Neural cell (in vitro differentiated cells): Measurements from ENCODE around the gene CYREN. TPM values are rescaled to one million over a fixed set of nuclear protein-coding genes. Genes with fewer than 3 reads are reported as not detected.

ENCODE experiments used
- H2AFZ ChIP-seq: fragments of 200-600, 300-800 bp; sonication (generic), shearing (Covaris generic); 2 replicates; pipeline ENCODE4 v1.6.0; 2014; ENCODE audit warnings: low read depth, mild to moderate bottlenecking, antibody characterized with exemption, low read length, moderate library complexity
- H3F3A ChIP-seq: fragments of 200-600 bp; shearing (Covaris generic); 2 replicates; pipeline ENCODE4 v1.6.1; 2016; ENCODE audit warnings: mild to moderate bottlenecking, moderate library complexity, mixed read lengths, antibody characterized with exemption, low read length; ENCODE audit not compliant: insufficient read depth, poor library complexity, severe bottlenecking
- H3K27ac ChIP-seq: fragments of 200-600, 300-800 bp; sonication (generic), shearing (Covaris generic); 2 replicates; pipeline ENCODE4 v1.5.1; 2014; ENCODE audit warnings: mild to moderate bottlenecking, low read length, moderate library complexity
- H3K27me3 ChIP-seq: fragments of 300-800, 200-600 bp; sonication (generic), shearing (Covaris generic); 2 replicates; pipeline ENCODE4 v1.6.0; 2014; ENCODE audit warnings: mild to moderate bottlenecking, low read depth, low read length, moderate library complexity; ENCODE audit not compliant: insufficient read depth
- H3K36me3 ChIP-seq: fragments of 300-800, 200-600 bp; sonication (generic), shearing (Covaris generic); 2 replicates; pipeline ENCODE4 v1.5.1; 2014; ENCODE audit warnings: mild to moderate bottlenecking, antibody characterized with exemption, low read length, moderate library complexity; ENCODE audit not compliant: insufficient read depth
- H3K4me2 ChIP-seq: fragments of 300-800, 200-600 bp; sonication (generic), shearing (Covaris generic); 2 replicates; pipeline ENCODE4 v1.6.0; 2014; ENCODE audit warnings: mild to moderate bottlenecking, low read length
- H3K4me3 ChIP-seq: fragments of 300-800, 200-600 bp; sonication (generic), shearing (Covaris generic); 2 replicates; pipeline ENCODE4 v1.5.1; 2014; ENCODE audit warnings: mild to moderate bottlenecking, low read length, moderate library complexity
- H3K79me2 ChIP-seq: fragments of 200-600 bp; shearing (Covaris generic); replicated peaks from 2 replicates; pipeline ENCODE4 v1.6.0; 2014; ENCODE audit warnings: mild to moderate bottlenecking, low read length, moderate library complexity; ENCODE audit not compliant: insufficient read depth
- H3K9ac ChIP-seq: fragments of 300-800, 200-600 bp; sonication (generic), shearing (Covaris generic); 2 replicates; pipeline ENCODE4 v1.6.1; 2016; ENCODE audit warnings: mild to moderate bottlenecking, low read length, mixed read lengths
- H3K9me2 ChIP-seq: fragments of 200-600 bp; shearing (Covaris generic); 2 replicates; pipeline ENCODE4 v1.6.1; 2016; ENCODE audit warnings: mild to moderate bottlenecking, low read length, mixed read lengths; ENCODE audit not compliant: insufficient read depth
- H3K9me3 ChIP-seq: fragments of 200-600, 300-800 bp; sonication (generic), shearing (Covaris generic); 2 replicates; pipeline ENCODE4 v1.6.1; 2016; ENCODE audit warnings: mild to moderate bottlenecking, mixed run types, low read length, moderate library complexity, mixed read lengths
- H4K20me1 ChIP-seq: fragments of 200-600 bp; shearing (Covaris generic); 2 replicates; pipeline ENCODE4 v1.6.1; 2016; ENCODE audit warnings: mild to moderate bottlenecking, mixed run types; ENCODE audit not compliant: insufficient read depth
- CTCF ChIP-seq: fragments of 450-650 bp; IDR thresholded peaks from 2 replicates; pipeline ENCODE4 v1.5.1; 2014; ENCODE audit warnings: antibody characterized with exemption, mild to moderate bottlenecking, moderate library complexity; ENCODE audit not compliant: poor library complexity, severe bottlenecking
- EP300 ChIP-seq: fragments of 450-650 bp; conservative IDR thresholded peaks from 2 replicates; pipeline ENCODE4 v1.6.1; 2014; ENCODE audit warnings: antibody characterized with exemption, mild to moderate bottlenecking, moderate library complexity; ENCODE audit not compliant: poor library complexity, severe bottlenecking
- EZH2 ChIP-seq: fragments of 200-600, 300-800 bp; shearing (Covaris generic), sonication (generic); IDR thresholded peaks from 2 replicates; pipeline ENCODE4 v1.6.1; 2014; ENCODE audit warnings: antibody characterized with exemption, low read length, borderline replicate concordance, mild to moderate bottlenecking; ENCODE audit not compliant: insufficient read depth, poor library complexity, severe bottlenecking
- MXI1 ChIP-seq: fragments of 450-650 bp; conservative IDR thresholded peaks from 2 replicates; pipeline ENCODE4 v1.6.1; 2014; ENCODE audit warnings: antibody characterized with exemption, mild to moderate bottlenecking; ENCODE audit not compliant: poor library complexity, severe bottlenecking
- POLR2AphosphoS5 ChIP-seq: IDR thresholded peaks from 2 replicates; pipeline ENCODE4 v1.6.1; 2012
- RAD21 ChIP-seq: fragments of 450-650 bp; conservative IDR thresholded peaks from 2 replicates; pipeline ENCODE4 v1.6.1; 2014; ENCODE audit warnings: antibody characterized with exemption, mild to moderate bottlenecking, moderate library complexity
- SMC3 ChIP-seq: fragments of 450-650 bp; conservative IDR thresholded peaks from 2 replicates; pipeline ENCODE4 v1.6.1; 2014; ENCODE audit warnings: antibody characterized with exemption, mild to moderate bottlenecking, moderate library complexity; ENCODE audit not compliant: poor library complexity
- TAF1 ChIP-seq: IDR thresholded peaks from 2 replicates; pipeline ENCODE4 v1.6.1; 2012; ENCODE audit warnings: low read depth
- polyA plus RNA-seq: library from polyadenylated mRNA; depleted of rRNA; stranded (reverse); fragments of >200 nt; gene quantifications from 2 replicates; pipeline ENCODE4 v1.2.3, GENCODE V29; 2014
- TF ChIP-seq, protein P1 (sequence below): IDR thresholded peaks from 2 replicates; pipeline ENCODE4 v1.6.1; 2012; ENCODE audit warnings: borderline replicate concordance

Gene CYREN
- polyA plus RNA-seq, 1 donor from 2014 or later: 6.7 TPM

DNA sequence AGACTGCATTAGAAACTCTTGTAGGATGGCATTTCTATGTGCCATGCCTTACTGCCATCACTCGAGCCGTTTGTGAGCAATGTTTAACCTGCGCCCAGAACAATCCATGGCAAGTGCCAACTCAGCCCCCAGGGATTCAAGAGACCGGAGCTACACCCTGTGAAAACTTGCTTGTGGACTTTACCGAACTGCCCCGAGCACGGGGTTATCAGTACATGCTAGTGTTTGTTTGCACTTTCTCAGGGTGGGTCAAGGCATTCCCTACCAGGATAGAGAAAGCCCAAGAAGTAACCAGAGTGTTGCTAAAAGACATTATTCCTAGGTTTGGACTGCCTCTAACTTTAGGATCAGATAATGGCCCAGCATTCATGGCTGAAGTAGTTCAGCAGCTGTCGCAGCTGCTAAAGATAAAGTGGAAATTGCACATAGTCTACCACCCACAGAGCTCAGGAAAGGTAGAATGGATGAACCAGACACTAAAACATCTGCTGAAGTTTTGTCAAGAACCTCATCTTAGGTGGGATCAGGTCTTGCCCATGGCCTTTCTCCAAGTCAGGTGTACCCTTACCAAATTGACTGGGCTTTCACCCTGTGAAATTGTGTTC, 8.9 kb upstream of the CYREN start:
- Histone ChIP-seq H3K9me3 (peaks cover 11% of the 10 kb centered on the region), H3K36me3 (no peaks in the 10 kb centered on the region), H3K27me3 (no peaks in the 10 kb centered on the region), H3K27ac (no peak overlapping the region), H3K4me2 (no peak overlapping the region), H4K20me1 (no peaks in the 10 kb centered on the region), H3K79me2 (no peaks in the 10 kb centered on the region), H3K4me3 (no peak overlapping the region), H3K9ac (no peak overlapping the region), H2AFZ (no peak overlapping the region), H3K9me2 (no peaks in the 10 kb centered on the region), H3F3A (no peaks in the 10 kb centered on the region)
- no peak for TF ChIP-seq SMC3
- no peak for TF ChIP-seq EZH2
- no peak for TF ChIP-seq CTCF
- no peak for TF ChIP-seq POLR2AphosphoS5
- TF ChIP-seq, protein P1, sequence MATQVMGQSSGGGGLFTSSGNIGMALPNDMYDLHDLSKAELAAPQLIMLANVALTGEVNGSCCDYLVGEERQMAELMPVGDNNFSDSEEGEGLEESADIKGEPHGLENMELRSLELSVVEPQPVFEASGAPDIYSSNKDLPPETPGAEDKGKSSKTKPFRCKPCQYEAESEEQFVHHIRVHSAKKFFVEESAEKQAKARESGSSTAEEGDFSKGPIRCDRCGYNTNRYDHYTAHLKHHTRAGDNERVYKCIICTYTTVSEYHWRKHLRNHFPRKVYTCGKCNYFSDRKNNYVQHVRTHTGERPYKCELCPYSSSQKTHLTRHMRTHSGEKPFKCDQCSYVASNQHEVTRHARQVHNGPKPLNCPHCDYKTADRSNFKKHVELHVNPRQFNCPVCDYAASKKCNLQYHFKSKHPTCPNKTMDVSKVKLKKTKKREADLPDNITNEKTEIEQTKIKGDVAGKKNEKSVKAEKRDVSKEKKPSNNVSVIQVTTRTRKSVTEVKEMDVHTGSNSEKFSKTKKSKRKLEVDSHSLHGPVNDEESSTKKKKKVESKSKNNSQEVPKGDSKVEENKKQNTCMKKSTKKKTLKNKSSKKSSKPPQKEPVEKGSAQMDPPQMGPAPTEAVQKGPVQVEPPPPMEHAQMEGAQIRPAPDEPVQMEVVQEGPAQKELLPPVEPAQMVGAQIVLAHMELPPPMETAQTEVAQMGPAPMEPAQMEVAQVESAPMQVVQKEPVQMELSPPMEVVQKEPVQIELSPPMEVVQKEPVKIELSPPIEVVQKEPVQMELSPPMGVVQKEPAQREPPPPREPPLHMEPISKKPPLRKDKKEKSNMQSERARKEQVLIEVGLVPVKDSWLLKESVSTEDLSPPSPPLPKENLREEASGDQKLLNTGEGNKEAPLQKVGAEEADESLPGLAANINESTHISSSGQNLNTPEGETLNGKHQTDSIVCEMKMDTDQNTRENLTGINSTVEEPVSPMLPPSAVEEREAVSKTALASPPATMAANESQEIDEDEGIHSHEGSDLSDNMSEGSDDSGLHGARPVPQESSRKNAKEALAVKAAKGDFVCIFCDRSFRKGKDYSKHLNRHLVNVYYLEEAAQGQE: no peak
- no peak for TF ChIP-seq EP300
- TF ChIP-seq TAF1: no peak

DNA sequence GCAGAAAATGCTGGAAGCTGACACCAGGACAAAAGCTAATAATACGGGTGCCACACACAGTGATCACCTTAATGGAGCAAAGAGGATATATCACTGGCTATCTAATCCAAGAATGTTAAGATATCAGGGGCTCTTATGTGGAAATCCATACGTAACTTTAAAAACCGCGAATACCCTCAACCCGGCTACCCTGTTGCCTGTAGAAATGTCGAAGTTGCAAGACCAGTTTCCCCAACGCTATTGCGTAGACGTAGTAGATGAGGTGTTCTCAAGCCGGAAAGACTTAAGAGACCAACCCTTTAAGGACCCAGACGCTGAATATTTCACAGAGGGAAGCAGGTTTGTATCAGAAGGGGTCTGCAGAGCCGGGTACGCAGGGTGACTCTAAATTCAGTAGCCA, 7.9 kb upstream of the CYREN start:
- Histone ChIP-seq H3K9ac (no peak overlapping the region), H3K27ac (no peak overlapping the region), H3K36me3 (no peaks in the 10 kb centered on the region), H3K4me3 (no peak overlapping the region), H3F3A (no peaks in the 10 kb centered on the region), H2AFZ (no peak overlapping the region), H3K9me2 (no peaks in the 10 kb centered on the region), H3K79me2 (no peaks in the 10 kb centered on the region), H3K9me3 (peaks cover 11% of the 10 kb centered on the region), H3K4me2 (no peak overlapping the region), H3K27me3 (no peaks in the 10 kb centered on the region), H4K20me1 (no peaks in the 10 kb centered on the region)
- TF ChIP-seq POLR2AphosphoS5 (no peak), TAF1 (no peak), EZH2 (no peak), EP300 (no peak), MXI1 (no peak), RAD21 (no peak), CTCF (no peak), SMC3 (no peak)
- TF ChIP-seq, protein P1: no peak
